GM19240 (cell line): Measurements from ENCODE around the gene SLITRK4.

Experiments
- DNase-seq: peaks from one replicate; pipeline ENCODE4 v3.0.0; 2011; ENCODE audit warnings: low spot score; ENCODE audit not compliant: insufficient read length

SLITRK4 gene

GRCh38 chrX:143635915-143636314 is at the start of gene SLITRK4:
Gene SLITRK4, minus strand, starts transcription at chrX:143636101. Its CDS starts 4,993 bp downstream, at chrX:143631108.
- no peak for DNase-seq

GRCh38 chrX:143683486-143683885 is 47.6 kb upstream of the SLITRK4 start:
- no peak for DNase-seq

- DNase-seq = no peak
Measured at GRCh38 chrX:143674926-143675325, 39.0 kb upstream of the SLITRK4 start.

GRCh38 chrX:143669395-143669794 is 33.5 kb upstream of the SLITRK4 start:
- no peak for DNase-seq

- DNase-seq = no peak
Measured at GRCh38 chrX:143664302-143664701, 28.4 kb upstream of the SLITRK4 start.

- DNase-seq = no peak
Measured at GRCh38 chrX:143663755-143664154, 27.9 kb upstream of the SLITRK4 start.

- DNase-seq = no peak
Measured at GRCh38 chrX:143661286-143661685, 25.4 kb upstream of the SLITRK4 start.

- no peak for DNase-seq
Measured at GRCh38 chrX:143648705-143649104, 12.8 kb upstream of the SLITRK4 start.

GRCh38 chrX:143642426-143642825 is 6.5 kb upstream of the SLITRK4 start:
- DNase-seq = no peak

GRCh38 chrX:143636831-143637230 is 930 bp upstream of the SLITRK4 start:
- DNase-seq = no peak

GRCh38 chrX:143634663-143635455 is 1.0 kb downstream of the SLITRK4 start:
- DNase-seq = no peak

GRCh38 chrX:143634309-143634662 is 1.6 kb downstream of the SLITRK4 start:
- DNase-seq = no peak

- no peak for DNase-seq
Measured at GRCh38 chrX:143633461-143634308, 2.2 kb downstream of the SLITRK4 start.

GRCh38 chrX:143632625-143633410 is 3.1 kb downstream of the SLITRK4 start:
- no peak for DNase-seq

- no peak for DNase-seq
Measured at GRCh38 chrX:143623657-143624056, 12.2 kb downstream of the SLITRK4 start.

GRCh38 chrX:143621276-143621675 is 14.6 kb downstream of the SLITRK4 start:
- DNase-seq = no peak

GRCh38 chrX:143615851-143616250 is 20.1 kb downstream of the SLITRK4 start:
- no peak for DNase-seq

GRCh38 chrX:143601809-143602208 is 34.1 kb downstream of the SLITRK4 start:
- no peak for DNase-seq

- no peak for DNase-seq
Measured at GRCh38 chrX:143581240-143581639, 54.7 kb downstream of the SLITRK4 start.

GRCh38 chrX:143580266-143580665 is 55.6 kb downstream of the SLITRK4 start:
- no peak for DNase-seq
